Measurements from ENCODE around the gene ALG9.
"Not testable (repeated sequence)": the region's sequence is repeated elsewhere in the genome, so short reads cannot be mapped to it uniquely, and the experiment has no call there.

Gene ALG9

GRCh38 chr11:111788464-111788863 is 82.9 kb downstream of the ALG9 start:
- Histone ChIP-seq H3K27me3 (ENCODE audit: control insufficient read depth, insufficient read depth, low read length) (no peaks in the 10 kb centered on the region), H3K4me2 (ENCODE audit: low read length) (no peak overlapping the region), H3K4me3 (ENCODE audit: low read length) (no peak overlapping the region), H3K9ac (ENCODE audit: low read depth, low read length) (no peak overlapping the region), H3K4me1 (ENCODE audit: control insufficient read depth, insufficient read depth, low read length) (no peaks in the 10 kb centered on the region), H3K9me3 (replicated peaks; ENCODE audit: low read length) (no peaks in the 10 kb centered on the region), H3K36me3 (ENCODE audit: insufficient read depth, low read length) (peaks cover 14% of the 10 kb centered on the region)

- peaks cover 14% of the 10 kb centered on the region for H3K36me3 ChIP-seq (ENCODE audit: insufficient read depth, low read length)
- H3K4me2 ChIP-seq (ENCODE audit: low read length) = no peak overlapping the region
- no peak overlapping the region for H3K9ac ChIP-seq (ENCODE audit: low read depth, low read length)
- H3K4me3 ChIP-seq (ENCODE audit: low read length) = no peak overlapping the region
- no peaks in the 10 kb centered on the region for H3K9me3 ChIP-seq (replicated peaks; ENCODE audit: low read length)
- H3K27me3 ChIP-seq (ENCODE audit: control insufficient read depth, insufficient read depth, low read length) = no peaks in the 10 kb centered on the region
- no peaks in the 10 kb centered on the region for H3K4me1 ChIP-seq (ENCODE audit: control insufficient read depth, insufficient read depth, low read length)
Observed at GRCh38 chr11:111788051-111788450, 83.3 kb downstream of the ALG9 start.

GRCh38 chr11:111785886-111786412 is 85.4 kb downstream of the ALG9 start:
- H3K4me2 ChIP-seq (ENCODE audit: low read length) = no peak overlapping the region

GRCh38 chr11:111785076-111785475 is 86.3 kb downstream of the ALG9 start:
- H3K4me1 ChIP-seq (ENCODE audit: control insufficient read depth, insufficient read depth, low read length) = no peaks in the 10 kb centered on the region

More at GRCh38 chr11:111785886-111786412, 85.4 kb downstream of the ALG9 start:
- no peaks in the 10 kb centered on the region for H3K4me1 ChIP-seq (ENCODE audit: control insufficient read depth, insufficient read depth, low read length)
- H3K36me3 ChIP-seq (ENCODE audit: insufficient read depth, low read length) = peaks cover 14% of the 10 kb centered on the region
- H3K9me3 ChIP-seq (replicated peaks; ENCODE audit: low read length) = no peaks in the 10 kb centered on the region
- H3K9ac ChIP-seq (ENCODE audit: low read depth, low read length) = no peak overlapping the region
- H3K4me3 ChIP-seq (ENCODE audit: low read length) = no peak overlapping the region
- H3K27me3 ChIP-seq (ENCODE audit: control insufficient read depth, insufficient read depth, low read length) = no peaks in the 10 kb centered on the region

GRCh38 chr11:111784311-111784710 is 87.1 kb downstream of the ALG9 start:
- not testable (repeated sequence) for H3K9me3 ChIP-seq (replicated peaks; ENCODE audit: low read length); H3K4me3 ChIP-seq (ENCODE audit: low read length); H3K4me1 ChIP-seq (ENCODE audit: control insufficient read depth, insufficient read depth, low read length); H3K9ac ChIP-seq (ENCODE audit: low read depth, low read length); H3K27me3 ChIP-seq (ENCODE audit: control insufficient read depth, insufficient read depth, low read length); H3K4me2 ChIP-seq (ENCODE audit: low read length)
- peaks cover 14% of the 10 kb centered on the region for H3K36me3 ChIP-seq (ENCODE audit: insufficient read depth, low read length)

More at GRCh38 chr11:111785076-111785475, 86.3 kb downstream of the ALG9 start:
- Histone ChIP-seq H3K4me3 (ENCODE audit: low read length) (no peak overlapping the region), H3K27me3 (ENCODE audit: control insufficient read depth, insufficient read depth, low read length) (no peaks in the 10 kb centered on the region), H3K9me3 (replicated peaks; ENCODE audit: low read length) (no peaks in the 10 kb centered on the region), H3K9ac (ENCODE audit: low read depth, low read length) (no peak overlapping the region), H3K4me2 (ENCODE audit: low read length) (no peak overlapping the region), H3K36me3 (ENCODE audit: insufficient read depth, low read length) (peaks cover 14% of the 10 kb centered on the region)

- no peaks in the 10 kb centered on the region for H3K9me3 ChIP-seq (replicated peaks; ENCODE audit: low read length)
- H3K27me3 ChIP-seq (ENCODE audit: control insufficient read depth, insufficient read depth, low read length) = no peaks in the 10 kb centered on the region
- H3K36me3 ChIP-seq (ENCODE audit: insufficient read depth, low read length) = peaks cover 14% of the 10 kb centered on the region
- no peak overlapping the region for H3K4me3 ChIP-seq (ENCODE audit: low read length)
- no peak overlapping the region for H3K9ac ChIP-seq (ENCODE audit: low read depth, low read length)
- H3K4me2 ChIP-seq (ENCODE audit: low read length) = no peak overlapping the region
- H3K4me1 ChIP-seq (ENCODE audit: control insufficient read depth, insufficient read depth, low read length) = no peaks in the 10 kb centered on the region
Observed at GRCh38 chr11:111782109-111782741, 89.2 kb downstream of the ALG9 start.

- Histone ChIP-seq H3K4me1 (ENCODE audit: control insufficient read depth, insufficient read depth, low read length) (peaks cover 8% of the 10 kb centered on the region), H3K36me3 (ENCODE audit: insufficient read depth, low read length) (no peaks in the 10 kb centered on the region), H3K9me3 (replicated peaks; ENCODE audit: low read length) (no peaks in the 10 kb centered on the region), H3K4me3 (ENCODE audit: low read length) (no peak overlapping the region), H3K4me2 (ENCODE audit: low read length) (no peak overlapping the region), H3K9ac (ENCODE audit: low read depth, low read length) (no peak overlapping the region), H3K27me3 (ENCODE audit: control insufficient read depth, insufficient read depth, low read length) (no peaks in the 10 kb centered on the region)
Observed at GRCh38 chr11:111779118-111779517, 92.3 kb downstream of the ALG9 start.

- peaks cover 8% of the 10 kb centered on the region for H3K4me1 ChIP-seq (ENCODE audit: control insufficient read depth, insufficient read depth, low read length)
- H3K4me3 ChIP-seq (ENCODE audit: low read length) = no peak overlapping the region
- no peaks in the 10 kb centered on the region for H3K27me3 ChIP-seq (ENCODE audit: control insufficient read depth, insufficient read depth, low read length)
- no peaks in the 10 kb centered on the region for H3K9me3 ChIP-seq (replicated peaks; ENCODE audit: low read length)
- no peak overlapping the region for H3K9ac ChIP-seq (ENCODE audit: low read depth, low read length)
- no peak overlapping the region for H3K4me2 ChIP-seq (ENCODE audit: low read length)
- H3K36me3 ChIP-seq (ENCODE audit: insufficient read depth, low read length) = no peaks in the 10 kb centered on the region
Observed at GRCh38 chr11:111778047-111778558, 93.3 kb downstream of the ALG9 start.

GRCh38 chr11:111777094-111778046 is 94.0 kb downstream of the ALG9 start:
- Histone ChIP-seq H3K4me2 (ENCODE audit: low read length) (no peak overlapping the region), H3K36me3 (ENCODE audit: insufficient read depth, low read length) (no peaks in the 10 kb centered on the region), H3K4me1 (ENCODE audit: control insufficient read depth, insufficient read depth, low read length) (peaks cover 8% of the 10 kb centered on the region), H3K27me3 (ENCODE audit: control insufficient read depth, insufficient read depth, low read length) (no peaks in the 10 kb centered on the region), H3K9me3 (replicated peaks; ENCODE audit: low read length) (no peaks in the 10 kb centered on the region), H3K4me3 (ENCODE audit: low read length) (no peak overlapping the region), H3K9ac (ENCODE audit: low read depth, low read length) (no peak overlapping the region)

GRCh38 chr11:111776398-111777093 is 94.8 kb downstream of the ALG9 start:
- Histone ChIP-seq H3K36me3 (ENCODE audit: insufficient read depth, low read length) (no peaks in the 10 kb centered on the region), H3K4me3 (ENCODE audit: low read length) (no peak overlapping the region), H3K4me2 (ENCODE audit: low read length) (no peak overlapping the region), H3K27me3 (ENCODE audit: control insufficient read depth, insufficient read depth, low read length) (no peaks in the 10 kb centered on the region), H3K9me3 (replicated peaks; ENCODE audit: low read length) (no peaks in the 10 kb centered on the region), H3K9ac (ENCODE audit: low read depth, low read length) (no peak overlapping the region), H3K4me1 (ENCODE audit: control insufficient read depth, insufficient read depth, low read length) (peaks cover 8% of the 10 kb centered on the region)
